SK-N-SH treated with all-trans-retinoic acid at 6 μM for 48 hours (cell line): Measurements from ENCODE around the gene TMEM203.

Source experiments
- ARNTL ChIP-seq: fragments of 450-650 bp; formaldehyde crosslinking; IDR thresholded peaks from 2 replicates; pipeline ENCODE4 v1.5.0; 2020; ENCODE audit warnings: low read depth, mild to moderate bottlenecking, moderate library complexity, borderline replicate concordance
- CSDC2 ChIP-seq: fragments of 250-450 bp; sonication (Bioruptor Pico); IDR thresholded peaks from 2 replicates; pipeline ENCODE4 v1.5.0; 2020; ENCODE audit warnings: mild to moderate bottlenecking, moderate library complexity
- ISL1 ChIP-seq: fragments of 250-450 bp; sonication (Bioruptor Pico); IDR thresholded peaks from 2 replicates; pipeline ENCODE4 v2.1.2; 2022; ENCODE audit warnings: mild to moderate bottlenecking, moderate library complexity
- OSR1 ChIP-seq: fragments of 250-450 bp; sonication (Bioruptor Pico); IDR thresholded peaks from 2 replicates; pipeline ENCODE4 v1.8.0; 2022; ENCODE audit warnings: moderate library complexity, mild to moderate bottlenecking, inconsistent platforms
- PPARA ChIP-seq: fragments of 250-450 bp; sonication (Bioruptor Pico); IDR thresholded peaks from 2 replicates; pipeline ENCODE4 v1.5.0; 2020; ENCODE audit warnings: mild to moderate bottlenecking, borderline replicate concordance
- RARB ChIP-seq: fragments of 250-450 bp; sonication (Bioruptor Pico); IDR thresholded peaks from 2 replicates; pipeline ENCODE4 v1.8.0; 2021; ENCODE audit warnings: mild to moderate bottlenecking, moderate library complexity
- SNAI2 ChIP-seq: fragments of 250-450 bp; sonication (Bioruptor Pico); IDR thresholded peaks from 2 replicates; pipeline ENCODE4 v1.5.0; 2020; ENCODE audit warnings: mild to moderate bottlenecking, moderate library complexity
- ZFP3 ChIP-seq: fragments of 250-450 bp; sonication (Bioruptor Pico); IDR thresholded peaks from 2 replicates; pipeline ENCODE4 v1.5.0; 2020; ENCODE audit warnings: mild to moderate bottlenecking, moderate library complexity
- ZFP30 ChIP-seq: fragments of 450-650 bp; formaldehyde crosslinking; IDR thresholded peaks from 2 replicates; pipeline ENCODE4 v1.5.0; 2022; ENCODE audit warnings: mild to moderate bottlenecking, moderate library complexity
- ZNF70 ChIP-seq: fragments of 450-650 bp; formaldehyde crosslinking; IDR thresholded peaks from 2 replicates; pipeline ENCODE4 v1.5.0; 2020; ENCODE audit warnings: mild to moderate bottlenecking, moderate library complexity
- ZNF8 ChIP-seq: fragments of 450-650 bp; formaldehyde crosslinking; IDR thresholded peaks from 2 replicates; pipeline ENCODE4 v1.5.0; 2020; ENCODE audit warnings: mild to moderate bottlenecking, moderate library complexity

DNA sequence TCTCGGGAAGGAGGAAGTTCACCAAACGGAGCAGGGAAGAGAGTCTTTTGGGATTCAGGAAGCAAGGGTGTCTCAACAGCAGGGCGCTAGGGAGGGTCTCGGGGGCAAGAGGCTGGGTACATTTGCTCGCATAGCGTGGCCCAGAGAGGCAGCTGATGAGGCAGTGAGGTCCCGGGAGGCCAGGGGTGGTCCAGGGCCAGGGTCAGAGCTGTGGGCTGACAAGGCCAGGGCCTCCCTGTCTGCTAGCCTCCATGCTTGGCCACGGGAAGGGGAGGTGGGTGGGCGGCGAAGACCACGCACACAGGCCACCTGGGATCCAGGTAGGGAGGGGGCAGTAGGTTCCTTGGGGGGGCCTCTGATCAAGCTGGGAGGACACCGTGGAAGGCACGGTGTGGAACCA is 6.1 kb upstream of the TMEM203 start:
- TF ChIP-seq ISL1 (CRISPR knock-in tag): no peak
- no peak for TF ChIP-seq PPARA (CRISPR knock-in tag)
- no peak for TF ChIP-seq ZNF70 (CRISPR knock-in tag)
- TF ChIP-seq SNAI2: no peak
- no peak for TF ChIP-seq ZFP30 (CRISPR knock-in tag)
- no peak for TF ChIP-seq ARNTL (CRISPR knock-in tag)
- no peak for TF ChIP-seq RARB (CRISPR knock-in tag)
- TF ChIP-seq ZFP3: no peak
- TF ChIP-seq CSDC2: no peak
- no peak for TF ChIP-seq OSR1 (CRISPR knock-in tag)
- TF ChIP-seq ZNF8 (CRISPR knock-in tag): no peak
